HG03558 (cell line): ENCODE data around the gene MZB1.

ENCODE experiments used
- ATAC-seq: cut with Tn5 transposase; IDR thresholded peaks from one replicate; pipeline ENCODE4 v1.9.1; 2021; ENCODE audit warnings: moderate number of reproducible peaks; ENCODE audit not compliant: unreplicated experiment; ENCODE audit errors: extremely low read depth

The MZB1 gene, protein sequence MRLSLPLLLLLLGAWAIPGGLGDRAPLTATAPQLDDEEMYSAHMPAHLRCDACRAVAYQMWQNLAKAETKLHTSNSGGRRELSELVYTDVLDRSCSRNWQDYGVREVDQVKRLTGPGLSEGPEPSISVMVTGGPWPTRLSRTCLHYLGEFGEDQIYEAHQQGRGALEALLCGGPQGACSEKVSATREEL

DNA sequence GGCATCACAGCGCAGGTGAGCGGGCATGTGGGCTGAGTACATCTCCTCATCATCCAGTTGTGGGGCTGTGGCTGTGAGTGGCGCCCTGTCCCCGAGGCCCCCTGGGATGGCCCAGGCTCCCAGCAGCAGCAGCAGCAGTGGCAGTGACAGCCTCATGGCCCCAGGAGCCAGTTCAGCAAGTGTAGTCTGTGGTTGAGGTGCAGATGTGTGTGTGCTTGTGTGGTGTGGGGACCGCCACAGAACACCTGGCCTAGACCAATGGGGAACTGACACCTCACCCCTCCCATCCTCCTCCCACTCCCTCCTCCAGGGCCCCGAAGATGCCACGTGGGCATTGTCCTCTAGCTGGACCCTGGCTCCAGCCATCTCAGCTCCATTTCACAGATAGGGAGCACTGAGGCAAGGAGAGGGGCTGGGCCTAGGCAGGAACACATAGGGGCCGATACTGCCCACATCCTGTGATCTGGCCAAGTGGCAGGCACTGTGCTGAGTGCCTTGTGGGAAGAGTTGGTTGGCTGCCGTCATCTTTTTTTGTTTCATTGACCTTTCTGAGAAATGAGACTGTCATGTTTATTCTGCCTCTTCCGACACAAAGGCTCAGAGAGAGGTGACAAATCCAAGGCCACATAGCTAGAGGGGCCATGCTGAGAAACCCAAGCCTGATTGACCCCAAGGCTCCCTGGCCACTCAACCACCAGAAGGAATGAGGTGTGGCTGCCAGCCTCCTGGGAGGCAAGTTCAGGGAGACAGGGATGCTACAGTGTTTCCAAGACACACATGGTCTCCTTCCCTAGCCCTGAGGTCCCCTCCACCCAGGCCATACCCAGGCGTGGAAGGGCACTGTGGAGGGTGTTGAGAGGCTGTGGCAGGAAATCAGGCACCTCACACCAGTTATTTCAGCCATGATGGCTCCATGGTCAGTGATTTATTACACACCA lies at the start of gene MZB1:
Gene MZB1, minus strand, starts transcription at position 213 of the 938 bp plus-strand sequence. Its CDS starts 57 bp downstream, at position 156.
- ATAC-seq = no peak

DNA sequence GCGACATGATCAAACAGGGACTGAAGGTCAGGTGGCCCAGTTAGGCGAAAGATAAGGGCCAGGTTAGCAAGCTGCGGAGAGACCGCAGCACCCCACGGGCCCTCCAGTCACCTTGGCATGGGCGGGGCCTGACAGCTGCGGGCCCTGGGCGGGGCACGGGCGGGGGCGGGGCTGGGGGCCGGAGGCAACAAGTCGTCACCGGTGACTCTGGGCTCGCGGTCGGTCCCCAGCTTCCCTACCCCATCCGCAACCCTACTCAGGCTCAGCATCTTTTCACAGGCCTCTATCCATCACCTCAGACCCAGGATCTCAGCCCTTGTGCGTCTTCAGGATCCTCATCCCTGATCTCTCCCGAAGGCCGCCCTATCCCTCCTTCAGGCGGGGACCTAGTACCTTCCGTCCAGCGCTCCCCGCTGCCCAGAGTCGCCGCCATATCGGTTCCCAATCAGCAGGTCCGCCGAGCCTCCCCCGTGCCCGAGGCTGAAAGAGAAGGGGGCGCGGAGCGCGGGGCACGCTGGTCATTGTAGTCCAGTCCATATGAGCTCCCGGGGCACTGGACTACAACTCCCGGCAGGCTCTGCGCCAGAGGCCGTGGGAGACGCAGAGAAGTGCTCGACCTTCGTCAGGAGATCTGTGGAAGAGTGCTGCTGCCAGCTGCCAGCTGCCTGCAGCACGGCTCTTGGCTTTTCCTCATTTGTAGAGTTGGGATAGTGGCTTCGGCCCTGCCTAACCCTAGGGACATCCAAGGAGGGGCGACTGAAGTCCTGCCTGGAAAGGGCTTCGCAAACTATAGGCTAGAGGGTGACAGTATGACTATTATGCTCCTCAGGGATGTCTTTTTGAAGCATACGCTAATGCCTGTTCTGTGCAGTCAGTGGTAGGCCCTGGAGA lies 49.5 kb upstream of the MZB1 start, which contains the start of gene DNAJC18:
Gene DNAJC18, minus strand, starts transcription at position 513 of the 891 bp plus-strand sequence. Its CDS starts 80 bp downstream, at position 433.
- no peak for ATAC-seq

DNA sequence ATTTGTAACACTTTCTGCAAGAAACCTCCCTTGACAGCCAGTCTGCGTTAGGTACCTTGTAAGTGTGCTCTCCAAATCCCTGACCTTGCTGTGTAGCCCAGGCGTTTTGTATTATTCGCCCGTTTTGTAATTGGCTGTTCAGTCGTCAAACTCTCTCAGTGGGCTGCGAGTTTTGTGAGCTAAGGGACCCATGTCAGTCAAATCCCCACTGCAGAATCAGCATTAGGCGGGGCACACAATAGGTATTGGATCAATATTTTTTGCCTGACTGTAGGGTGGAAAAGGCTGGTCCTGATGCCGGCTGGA lies 48.9 kb upstream of the MZB1 start:
- ATAC-seq = no peak

DNA sequence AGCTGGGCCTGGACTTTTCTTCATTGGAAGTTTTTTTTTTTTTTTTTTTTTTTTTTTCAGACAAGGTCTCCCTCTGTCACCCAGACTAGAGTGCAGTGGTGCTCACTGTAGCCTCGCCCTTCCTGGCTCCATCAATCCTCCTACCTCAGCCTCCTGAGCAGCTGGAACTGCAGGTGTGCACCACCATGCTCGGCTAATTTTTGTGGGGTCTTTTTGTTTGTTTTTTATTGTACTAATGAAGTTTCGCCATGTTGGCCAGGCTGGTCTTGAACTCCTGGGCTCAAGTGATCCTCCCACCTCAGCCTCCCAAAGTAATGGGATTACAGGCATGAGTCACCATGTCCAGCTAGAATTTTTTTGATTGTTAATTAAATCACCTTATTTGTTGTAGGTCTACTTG lies 46.0 kb upstream of the MZB1 start:
- ATAC-seq = no peak

DNA sequence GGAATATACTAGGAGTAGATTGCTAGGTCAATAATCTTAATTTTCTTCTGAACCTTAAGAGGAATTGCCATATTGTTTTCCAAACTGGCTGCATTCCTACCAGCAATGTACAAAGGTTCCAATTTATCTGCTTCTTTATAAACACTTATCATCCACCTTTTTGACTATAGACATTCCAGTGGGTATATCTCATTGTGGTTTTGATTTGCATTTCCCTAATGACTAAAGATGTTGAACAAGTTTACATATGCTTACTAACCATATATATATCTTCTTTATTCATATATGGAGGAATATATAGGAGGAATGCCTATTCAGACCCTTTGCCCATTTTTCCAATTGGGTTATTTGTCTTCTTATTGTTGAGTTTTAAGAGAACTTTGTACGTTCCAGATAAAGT lies 42.0 kb upstream of the MZB1 start:
- ATAC-seq = no peak

DNA sequence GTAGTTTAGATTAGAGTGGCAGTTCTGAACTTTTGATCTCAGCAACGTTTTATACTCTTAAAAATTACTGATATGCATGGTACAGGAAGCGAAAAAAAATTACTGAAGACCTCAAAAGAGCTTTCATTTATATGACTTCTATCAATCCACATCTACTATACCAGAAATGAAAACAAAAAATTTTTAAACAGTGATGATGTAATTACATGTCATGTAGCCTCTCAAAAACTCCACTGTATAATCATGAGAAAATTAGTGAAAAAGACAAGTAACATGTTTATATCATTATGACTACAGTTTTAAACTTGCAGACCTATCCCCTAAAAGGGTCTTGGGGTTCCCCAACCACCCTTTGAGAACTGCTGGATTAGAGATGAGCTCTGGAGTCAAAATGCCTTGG lies 40.3 kb upstream of the MZB1 start:
- no peak for ATAC-seq

DNA sequence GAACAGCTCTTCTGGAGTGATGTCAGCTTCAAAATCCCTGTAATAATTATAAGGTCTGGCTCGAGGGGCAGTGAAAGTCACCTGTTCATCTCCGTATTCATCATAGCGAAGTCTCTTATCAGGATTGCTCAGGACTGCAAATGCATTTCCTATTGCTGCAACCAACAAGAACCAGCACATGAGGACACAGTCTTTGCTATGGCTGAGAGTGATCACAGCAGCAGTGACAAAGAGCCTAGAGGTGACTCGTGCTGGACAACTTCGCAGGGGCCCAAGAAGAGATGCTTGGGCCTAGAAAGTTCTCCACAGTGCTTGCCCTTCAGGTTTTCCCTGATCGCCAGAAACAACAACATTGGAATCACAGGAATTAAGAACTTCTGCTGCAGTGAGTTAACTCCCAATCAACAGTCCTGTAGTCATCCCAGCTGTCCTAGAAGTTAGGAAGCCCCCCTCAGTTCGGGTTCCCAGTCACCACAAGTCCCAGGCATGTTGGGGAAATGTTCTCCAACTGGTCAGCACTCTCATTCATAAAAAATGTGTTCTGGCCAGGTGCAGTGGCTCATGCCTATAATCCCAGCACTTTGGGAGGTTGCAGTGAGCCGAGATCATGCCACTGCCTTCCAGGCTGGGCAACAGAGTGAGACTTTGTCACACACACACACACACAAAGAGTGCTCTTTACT lies 36.6 kb upstream of the MZB1 start:
- no peak for ATAC-seq

DNA sequence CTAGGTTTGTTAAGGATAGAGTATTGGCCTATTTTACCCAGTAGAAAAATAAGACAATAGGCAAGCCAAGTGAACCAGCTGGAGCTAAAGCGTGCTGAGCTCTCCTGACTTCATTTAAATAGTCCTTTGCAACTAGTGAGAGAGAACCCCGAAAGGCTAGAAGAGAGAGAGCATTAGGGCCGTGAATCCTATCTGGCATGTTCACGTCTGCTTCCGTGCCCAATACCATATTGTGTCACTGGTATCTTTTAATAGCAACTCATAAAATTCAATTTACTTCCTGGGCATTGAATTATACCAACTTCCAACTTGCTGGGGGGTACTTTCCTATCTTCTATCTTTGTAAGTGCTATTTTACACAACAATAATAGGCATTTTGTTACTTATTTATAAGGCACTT lies 35.8 kb upstream of the MZB1 start:
- ATAC-seq = no peak

DNA sequence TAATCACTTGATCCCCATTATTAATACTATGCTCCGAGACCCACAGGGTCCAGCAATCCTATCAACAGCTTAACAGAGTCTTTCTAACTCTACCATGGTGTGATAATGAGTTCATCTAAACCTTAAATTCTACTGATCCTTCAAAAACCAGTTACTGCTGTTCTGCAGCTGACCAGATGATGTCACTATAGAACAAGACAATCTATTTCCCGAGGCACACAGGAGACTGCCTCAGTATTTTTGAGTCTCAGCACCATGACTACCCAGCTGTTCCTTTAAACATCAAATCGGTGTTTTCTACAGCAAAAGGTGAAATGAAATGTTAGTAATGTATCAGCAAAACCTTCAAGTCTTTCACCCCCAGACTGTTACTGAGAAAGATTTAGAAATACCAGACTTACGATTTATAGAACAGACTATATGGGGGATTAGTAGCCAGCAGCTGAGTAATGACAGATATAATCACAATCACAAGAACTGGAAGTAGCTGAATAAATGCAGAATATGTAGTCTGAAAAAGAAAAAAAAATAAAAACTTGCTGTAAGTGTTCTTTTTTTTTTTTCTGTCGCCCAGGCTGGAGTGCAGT lies 32.7 kb upstream of the MZB1 start:
- no peak for ATAC-seq

DNA sequence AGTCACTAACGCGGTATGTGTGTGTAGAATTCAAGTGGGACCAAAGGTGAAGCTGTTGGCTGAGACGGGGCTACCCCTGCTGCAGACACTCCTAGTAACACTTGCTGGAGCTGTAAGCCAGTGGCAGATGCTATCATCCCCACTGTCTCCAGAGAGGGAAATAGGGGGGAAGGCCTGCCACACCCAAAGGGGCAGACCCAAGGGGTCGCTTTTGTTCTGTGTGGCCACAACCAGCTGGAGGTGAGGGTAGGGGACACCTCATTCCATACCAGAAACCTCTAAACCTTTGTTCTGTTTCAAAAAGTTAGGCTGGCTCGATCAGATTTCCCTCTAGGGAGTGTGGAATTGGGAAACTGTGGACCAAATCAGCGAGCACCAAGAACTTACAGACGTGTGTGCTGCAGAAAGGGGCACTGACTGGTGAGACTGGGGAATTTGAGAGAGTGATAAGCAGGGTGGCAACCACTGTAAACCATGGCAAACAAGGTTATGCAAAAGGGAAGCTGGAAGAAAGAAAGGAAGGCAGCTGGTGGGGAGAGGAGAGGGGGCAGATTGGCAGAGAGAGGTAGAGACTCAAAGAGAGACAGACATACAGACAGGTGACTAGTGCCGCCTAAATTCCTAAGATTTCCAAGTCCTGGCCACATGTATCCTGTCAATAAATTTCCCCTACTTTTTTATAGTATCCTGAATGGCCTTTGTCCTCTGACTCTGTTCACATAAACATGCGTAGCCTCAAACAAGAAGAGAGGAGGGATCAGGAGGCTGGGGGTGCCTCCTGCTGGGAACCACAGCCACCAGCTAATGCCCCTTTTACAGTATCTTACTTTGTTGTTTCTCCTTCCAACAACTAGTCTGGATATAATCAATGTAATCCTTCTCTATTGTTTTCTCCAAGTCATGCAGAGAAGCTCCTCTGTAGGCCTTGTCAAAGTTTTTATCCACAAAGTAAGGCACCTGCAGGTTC lies 29.8 kb upstream of the MZB1 start:
- ATAC-seq = no peak

DNA sequence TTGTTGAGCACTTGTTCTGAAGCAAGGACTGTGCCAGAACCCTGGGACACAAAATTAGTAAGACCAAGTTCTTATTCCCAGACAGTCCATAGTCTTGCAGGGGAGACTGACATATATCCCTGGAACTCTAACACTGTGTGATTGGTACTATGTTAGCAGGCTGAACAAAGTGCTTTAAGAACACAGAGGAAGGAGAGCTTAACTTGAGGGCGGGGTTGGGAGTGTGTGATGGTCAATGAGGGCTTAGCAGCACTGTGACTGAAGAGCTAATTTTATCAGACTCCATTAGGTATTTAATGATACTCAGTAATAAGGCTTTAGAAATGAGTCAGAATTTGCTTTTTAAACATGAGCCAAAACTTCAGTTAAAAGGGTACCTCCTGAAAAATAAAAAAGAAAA lies 29.1 kb upstream of the MZB1 start:
- no peak for ATAC-seq

DNA sequence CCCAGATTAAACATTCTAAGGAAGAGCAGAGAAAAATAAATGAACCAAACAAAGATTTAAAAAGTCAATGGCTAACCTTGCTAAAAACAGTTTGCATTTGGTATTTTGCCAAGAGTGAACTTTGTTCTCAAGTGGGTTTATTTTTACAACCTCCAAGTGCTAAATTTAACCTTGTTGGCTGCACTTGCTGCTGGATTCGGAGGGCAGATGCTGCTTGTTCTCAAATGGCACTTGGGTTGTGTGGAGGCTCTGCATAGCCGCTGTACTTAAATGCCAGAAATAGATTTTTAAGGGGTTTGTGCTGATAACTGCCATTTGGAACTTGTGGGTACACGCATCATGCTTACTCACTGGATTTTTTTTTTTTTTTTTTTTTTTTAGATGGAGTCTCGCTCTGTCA lies 27.5 kb upstream of the MZB1 start:
- no peak for ATAC-seq

DNA sequence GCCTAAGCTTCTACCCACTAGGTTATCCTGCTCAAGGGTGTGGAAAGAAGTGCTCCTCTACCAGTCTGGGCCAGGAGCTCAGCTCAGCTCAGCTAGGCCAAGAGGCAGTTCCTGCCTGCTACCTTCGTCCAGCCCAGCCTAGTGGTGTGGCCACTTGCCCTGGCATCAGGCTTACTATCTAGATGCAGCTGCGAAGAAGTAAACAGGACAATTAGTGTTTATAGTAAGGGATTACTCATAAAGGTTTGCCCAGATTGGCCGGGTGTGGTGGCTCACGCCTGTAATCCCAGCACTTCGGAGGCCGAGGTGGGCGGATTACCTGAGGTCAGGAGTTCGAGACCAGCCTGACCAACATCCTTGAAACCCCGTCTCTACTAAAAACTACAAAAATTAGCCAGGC lies 26.9 kb upstream of the MZB1 start:
- no peak for ATAC-seq

DNA sequence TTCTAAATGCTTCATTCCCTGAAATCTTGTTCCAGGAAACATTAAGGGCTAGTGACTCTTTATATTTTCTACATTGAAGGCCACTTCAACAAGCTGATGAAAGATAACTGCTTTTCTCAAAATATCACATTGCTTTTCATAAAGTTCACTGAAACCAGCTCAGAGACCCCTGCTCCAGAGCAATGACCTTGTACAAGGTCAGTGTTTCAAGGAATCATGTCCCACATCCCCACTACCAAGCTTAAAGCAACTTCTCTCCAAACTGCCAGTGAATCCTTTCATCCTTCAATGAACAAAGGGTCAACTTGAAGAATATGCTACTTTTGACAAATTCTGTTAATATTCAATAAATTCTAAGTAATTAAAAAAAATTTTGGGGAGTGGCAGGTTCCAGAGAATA lies 26.2 kb upstream of the MZB1 start:
- no peak for ATAC-seq

DNA sequence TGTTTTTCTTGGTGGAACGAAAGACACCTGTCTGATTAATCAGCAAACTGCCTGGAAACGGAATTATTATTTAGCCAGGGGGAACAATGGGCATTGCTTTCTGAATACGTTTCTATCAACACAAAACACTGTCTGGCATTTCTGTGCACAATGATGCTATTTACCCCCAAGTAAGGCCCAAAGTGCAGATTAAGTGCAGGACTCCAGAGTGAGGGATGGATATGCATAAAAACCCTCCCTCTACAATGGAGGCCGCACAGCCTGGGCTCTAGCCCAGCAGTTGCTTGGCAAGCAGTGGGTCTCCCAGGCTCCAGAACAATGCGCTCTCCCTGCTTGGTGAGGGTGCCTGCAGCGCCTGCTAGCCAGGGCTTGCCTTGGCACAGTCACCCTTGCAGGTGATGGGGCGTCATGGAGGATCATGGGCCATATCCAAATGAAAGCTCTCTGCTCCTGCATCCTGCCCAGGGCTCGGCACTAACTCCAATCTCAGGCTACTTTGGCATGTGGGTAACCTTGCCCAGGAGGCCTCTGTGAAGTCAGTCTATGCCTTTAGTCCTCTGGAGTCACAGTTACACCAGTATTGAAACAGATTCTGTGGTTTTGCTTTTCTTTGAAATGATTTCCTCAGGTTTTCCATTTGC lies 25.6 kb upstream of the MZB1 start:
- ATAC-seq = no peak

DNA sequence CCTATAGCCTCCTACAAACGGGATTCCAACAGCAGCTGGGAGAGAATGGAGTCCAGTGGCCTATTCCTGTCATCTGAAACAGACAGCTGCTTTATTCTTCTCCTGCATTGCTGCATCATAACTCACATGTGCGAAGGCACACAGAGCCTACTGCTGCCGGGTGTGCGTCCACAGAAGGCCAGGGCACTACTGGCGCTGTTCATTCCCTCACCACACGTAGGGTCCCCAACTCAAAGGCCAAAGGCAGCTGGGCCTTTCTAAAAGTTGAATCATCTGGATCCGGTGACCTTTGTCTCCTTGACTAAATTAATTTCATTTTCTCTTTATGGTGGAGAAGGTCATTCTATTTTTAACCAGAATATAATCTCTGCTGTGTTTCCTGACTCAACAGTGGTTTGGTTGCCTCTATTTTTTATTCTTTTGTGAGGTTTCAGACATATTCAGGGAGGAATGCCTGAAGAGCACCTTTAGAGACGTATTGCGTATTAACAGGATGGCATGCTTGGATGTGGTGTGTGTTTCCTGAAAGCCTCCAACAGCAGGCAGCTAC lies 24.9 kb upstream of the MZB1 start:
- ATAC-seq = no peak

DNA sequence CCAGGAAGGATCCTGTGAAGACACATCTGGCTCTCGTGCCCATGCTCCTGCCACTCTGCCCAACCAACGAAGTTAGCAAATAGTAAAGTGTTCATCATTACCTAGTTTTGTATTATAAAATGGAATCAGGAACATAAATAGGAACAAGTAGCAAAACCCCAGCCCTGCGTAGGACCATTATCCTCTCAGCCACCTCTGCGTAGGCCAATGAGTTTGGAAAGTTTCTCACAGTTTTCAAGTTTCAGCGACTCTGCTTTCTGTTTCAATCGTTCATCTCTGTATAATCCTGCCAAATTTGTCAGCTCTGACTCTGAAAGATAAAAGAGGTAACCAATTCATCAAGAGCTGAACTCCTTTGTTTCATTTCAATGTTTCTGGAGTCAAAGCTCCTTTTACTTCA lies 24.2 kb upstream of the MZB1 start:
- no peak for ATAC-seq

DNA sequence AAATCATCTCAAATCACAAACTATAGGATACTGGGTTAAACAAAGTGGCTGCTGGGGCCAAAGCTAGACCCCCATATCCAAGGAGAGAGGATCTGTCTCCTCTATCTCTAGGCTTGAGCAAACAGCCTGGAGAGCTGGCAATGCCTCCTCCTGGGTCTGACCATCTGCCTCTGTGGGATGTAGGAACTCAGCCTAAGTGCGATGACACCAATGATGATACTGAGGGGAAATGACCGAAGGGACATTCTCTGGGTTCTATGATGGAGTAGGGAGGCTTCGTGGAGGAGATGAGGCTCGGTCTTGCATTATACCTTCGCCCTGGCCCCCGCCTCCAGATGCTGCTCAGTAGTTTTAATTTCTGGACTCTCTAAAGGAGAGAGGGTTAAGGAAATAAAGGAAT lies 23.4 kb upstream of the MZB1 start:
- no peak for ATAC-seq
